Panc1 (cell line): Measurements from ENCODE around the gene ADAMTS14.

Source experiments
- POLR2AphosphoS5 ChIP-seq: IDR thresholded peaks from 2 replicates; pipeline ENCODE4 v1.6.1; 2012; ENCODE audit warnings: mild to moderate bottlenecking, low read depth, low read length, moderate library complexity
- REST ChIP-seq, 2 experiments: IDR thresholded peaks; 2 replicates each; pipeline ENCODE4 v1.6.1; 2011 to 2012; ENCODE audit warnings: low read depth in 2 of 2, control low read depth in 1 of 2, low read length in 1 of 2, mild to moderate bottlenecking in 1 of 2, moderate library complexity in 1 of 2; ENCODE audit not compliant: insufficient read depth in 1 of 2
- SIN3A ChIP-seq: IDR thresholded peaks from 2 replicates; pipeline ENCODE4 v1.6.1; 2012; ENCODE audit warnings: low read depth, mild to moderate bottlenecking, low read length, moderate library complexity, borderline replicate concordance; ENCODE audit not compliant: insufficient read depth
- TCF7L2 ChIP-seq: IDR thresholded peaks from 2 replicates; pipeline ENCODE4 v1.6.1; 2011; ENCODE audit warnings: mild to moderate bottlenecking, low read depth, low read length, inconsistent platforms
- TF ChIP-seq, protein P1 (sequence below): fragments of 450-650 bp; IDR thresholded peaks from 2 replicates; pipeline ENCODE4 v1.5.1; 2017; ENCODE audit warnings: mild to moderate bottlenecking

DNA sequence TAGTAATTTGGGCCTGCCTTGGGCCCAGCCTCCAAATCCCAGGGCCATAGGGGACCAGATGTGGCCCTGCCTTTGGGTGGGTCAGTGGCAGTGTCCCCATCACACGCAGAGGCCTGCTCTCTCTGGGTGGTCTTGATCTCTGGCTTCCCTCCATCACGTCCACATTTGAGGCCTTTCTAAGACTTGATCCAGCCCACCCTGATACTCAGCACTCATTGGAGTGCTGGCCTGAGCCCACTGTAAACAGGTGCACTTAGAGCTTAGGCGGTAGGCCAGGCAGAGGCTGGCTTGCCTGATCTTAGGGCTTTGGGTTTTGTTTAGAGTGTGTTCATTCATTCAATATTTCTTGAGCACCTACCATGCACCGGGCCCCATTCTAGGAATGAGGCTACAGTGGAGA, 60.3 kb downstream of the ADAMTS14 start:
- TF ChIP-seq, protein P1, sequence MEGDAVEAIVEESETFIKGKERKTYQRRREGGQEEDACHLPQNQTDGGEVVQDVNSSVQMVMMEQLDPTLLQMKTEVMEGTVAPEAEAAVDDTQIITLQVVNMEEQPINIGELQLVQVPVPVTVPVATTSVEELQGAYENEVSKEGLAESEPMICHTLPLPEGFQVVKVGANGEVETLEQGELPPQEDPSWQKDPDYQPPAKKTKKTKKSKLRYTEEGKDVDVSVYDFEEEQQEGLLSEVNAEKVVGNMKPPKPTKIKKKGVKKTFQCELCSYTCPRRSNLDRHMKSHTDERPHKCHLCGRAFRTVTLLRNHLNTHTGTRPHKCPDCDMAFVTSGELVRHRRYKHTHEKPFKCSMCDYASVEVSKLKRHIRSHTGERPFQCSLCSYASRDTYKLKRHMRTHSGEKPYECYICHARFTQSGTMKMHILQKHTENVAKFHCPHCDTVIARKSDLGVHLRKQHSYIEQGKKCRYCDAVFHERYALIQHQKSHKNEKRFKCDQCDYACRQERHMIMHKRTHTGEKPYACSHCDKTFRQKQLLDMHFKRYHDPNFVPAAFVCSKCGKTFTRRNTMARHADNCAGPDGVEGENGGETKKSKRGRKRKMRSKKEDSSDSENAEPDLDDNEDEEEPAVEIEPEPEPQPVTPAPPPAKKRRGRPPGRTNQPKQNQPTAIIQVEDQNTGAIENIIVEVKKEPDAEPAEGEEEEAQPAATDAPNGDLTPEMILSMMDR = no peak
- TF ChIP-seq REST (IDR thresholded peaks at IDR 0.05; ENCODE audit: insufficient read depth in 1 of 2, low read depth in 2 of 2, low read length in 1 of 2) (no peak), TCF7L2 (no peak), SIN3A (no peak), POLR2AphosphoS5 (no peak)
